Psoas muscle (tissue), 8 donors: ENCODE data around the gene EDIL3. TPM values are rescaled to one million over a fixed set of nuclear protein-coding genes. Genes with fewer than 3 reads are reported as not detected.

Source experiments
- ATAC-seq, 4 donors: fragments of 200-7000 bp; cut with Tn5 transposase; one replicate each; pipeline ENCODE4 v1.9.1; 2020; ENCODE audit warnings: moderate library complexity in 3 of 4, mild to moderate bottlenecking in 2 of 4
- DNase-seq, 2 donors: peaks; one replicate each; pipeline ENCODE4 v3.0.0-alpha.2; 2020
- H3K27ac ChIP-seq: fragments of 200-600 bp; one replicate; pipeline ENCODE4 v1.8.0; 2022
- H3K27me3 ChIP-seq, 3 donors: fragments of 200-600 bp in 1 of 3; one replicate each; pipeline versions ENCODE4 v1.6.1 to v1.8.0; 2013 to 2022; ENCODE audit warnings: low read length in 2 of 3, mild to moderate bottlenecking in 2 of 3, moderate library complexity in 1 of 3; ENCODE audit not compliant: insufficient read depth in 3 of 3
- H3K36me3 ChIP-seq, 2 donors: fragments of 200-600 bp in 1 of 2; one replicate each; pipeline versions ENCODE4 v1.6.1 to v1.8.0; 2013 to 2022; ENCODE audit warnings: low read depth in 1 of 2, mild to moderate bottlenecking in 1 of 2, moderate library complexity in 1 of 2; ENCODE audit not compliant: insufficient read depth in 1 of 2
- H3K4me1 ChIP-seq: fragments of 200-600 bp; one replicate; pipeline ENCODE4 v1.8.0; 2022
- H3K4me3 ChIP-seq: fragments of 200-600 bp; one replicate; pipeline ENCODE4 v1.8.0; 2022; ENCODE audit warnings: mild to moderate bottlenecking
- H3K9me3 ChIP-seq: fragments of 200-600 bp; one replicate; pipeline ENCODE4 v1.8.0; 2022
- CTCF ChIP-seq: fragments of 200-600 bp; IDR thresholded peaks from one replicate; pipeline ENCODE4 v1.8.0; 2022; ENCODE audit warnings: antibody characterized with exemption
- WGBS, 3 donors: extraction: QIAGEN DNeasy Blood & Tissue Kit; methylation state at CpG; one replicate each; pipeline versions ENCODE4 v1.1.6 to v1.1.7; 2013; 5-methylcytosine and 5-hydroxymethylcytosine counted together
- intact Hi-C, 2 donors: fragments of 100-400 bp; cut with DNase I; formaldehyde crosslinking; loops; one replicate each; pipeline versions ENCODE4 v1.11.0 to v1.14.2; 2022
- polyA plus RNA-seq, 3 donors: library from polyadenylated mRNA; stranded (reverse); fragments of 200-250 nt; gene quantifications; one replicate each; pipeline ENCODE4 v1.2.3, GENCODE V29; 2013
- total RNA-seq, 4 donors: library from RNA; stranded (reverse); fragmentation: NEBNext Ultra II Directional in 2 of 4; extraction: Animal tissue kit (Norgen Biotek cat#: 25700) in 2 of 4; gene quantifications; one replicate each; pipeline versions ENCODE4 v1.2.1 to v1.2.4, GENCODE V29; 2021 to 2023
- donor health status: healthy with polysubstance abuse.
- donor health status: DM: no; HTN: no; CAD: no; lungs with moderate emphysema.
- donor health status: Bipolar disorder and iron deficiency.
- donor health status: healthy.
- donor health status: DM: yes; HTN: yes; CAD: no.
- donor health status: DM: no; HTN: no; CAD: no.
- donor health status: DM: no; HTN: no; CAD: no.
- donor health status: DM: yes; HTN: yes; CAD: no.

The EDIL3 gene
- total and polyA plus RNA-seq, 7 donors: 0.11 to 0.91 (median 0.34) TPM

- no peak overlapping the region for H3K27ac ChIP-seq
- ATAC-seq (no peak), DNase-seq (no peak)
- no peaks in the 10 kb centered on the region for H3K27me3 ChIP-seq
- no peaks in the 10 kb centered on the region for H3K9me3 ChIP-seq
- H3K36me3 ChIP-seq: no peaks in the 10 kb centered on the region
- WGBS, 3 donors: 64 to 72% (median 67%) methylated on average over 1 of the region's 1 CpG
- H3K4me3 ChIP-seq: no peak overlapping the region
- intact Hi-C loops: no loop called here
- H3K4me1 ChIP-seq: no peaks in the 10 kb centered on the region
- no peak for TF ChIP-seq CTCF
These were observed 303.8 kb downstream of the EDIL3 start for GRCh38 chr5:84080908-84081307.

- no peak for DNase-seq
- no peak overlapping the region for H3K27ac ChIP-seq
- no peak overlapping the region for H3K4me3 ChIP-seq
- no peaks in the 10 kb centered on the region for H3K4me1 ChIP-seq
- no peak for TF ChIP-seq CTCF
- H3K36me3 ChIP-seq: no peaks in the 10 kb centered on the region
- H3K9me3 ChIP-seq: no peaks in the 10 kb centered on the region
- no peaks in the 10 kb centered on the region for H3K27me3 ChIP-seq
- intact Hi-C loops: no loop called here
- no peak for ATAC-seq
These were observed 312.3 kb downstream of the EDIL3 start for GRCh38 chr5:84072339-84072738.

GRCh38 chr5:84069608-84070179 is 315.0 kb downstream of the EDIL3 start:
- ATAC-seq: no peak
- H3K27me3 ChIP-seq: no peaks in the 10 kb centered on the region
- intact Hi-C loops: no loop called here
- H3K27ac ChIP-seq: no peak overlapping the region
- no peak for TF ChIP-seq CTCF
- no peak overlapping the region for H3K4me3 ChIP-seq
- no peak for DNase-seq
- no peaks in the 10 kb centered on the region for H3K4me1 ChIP-seq
- WGBS, 3 donors: 92 to 96% (median 94%) methylated on average over 13 of the region's 13 CpGs
- no peaks in the 10 kb centered on the region for H3K36me3 ChIP-seq
- no peaks in the 10 kb centered on the region for H3K9me3 ChIP-seq

- no peak for DNase-seq
- no peak for ATAC-seq
- Histone ChIP-seq H3K4me1 (no peaks in the 10 kb centered on the region), H3K27ac (no peak overlapping the region), H3K27me3 (no peaks in the 10 kb centered on the region), H3K36me3 (no peaks in the 10 kb centered on the region), H3K4me3 (no peak overlapping the region), H3K9me3 (no peaks in the 10 kb centered on the region)
- intact Hi-C loops: no loop called here
- TF ChIP-seq CTCF: no peak
- WGBS, 3 donors: 56 to 79% (median 73%) methylated on average over 1 of the region's 1 CpG
These were observed 321.6 kb downstream of the EDIL3 start for GRCh38 chr5:84063041-84063440.

- intact Hi-C loops: no loop called here
- no peak for TF ChIP-seq CTCF
- no peak overlapping the region for H3K27ac ChIP-seq
- H3K4me1 ChIP-seq: no peaks in the 10 kb centered on the region
- DNase-seq (no peak), ATAC-seq (no peak)
- H3K27me3 ChIP-seq: no peaks in the 10 kb centered on the region
- no peaks in the 10 kb centered on the region for H3K9me3 ChIP-seq
- H3K36me3 ChIP-seq: no peaks in the 10 kb centered on the region
- WGBS, 3 donors: 70 to 77% (median 74%) methylated on average over 2 of the region's 2 CpGs
- H3K4me3 ChIP-seq: no peak overlapping the region
These were observed 325.0 kb downstream of the EDIL3 start for GRCh38 chr5:84059672-84060071.
